Skeletal muscle tissue (tissue), 4 donors: Measurements from ENCODE around the gene MYO16. TPM values are rescaled to one million over a fixed set of nuclear protein-coding genes. Genes with fewer than 3 reads are reported as not detected.

Experiments
- H3K27ac ChIP-seq: one replicate; pipeline ENCODE4 v1.7.0; 2013; ENCODE audit warnings: mild to moderate bottlenecking, low read depth, low read length, inconsistent platforms
- H3K27me3 ChIP-seq, 3 donors: one replicate each; pipeline ENCODE4 v1.7.0; 2013; ENCODE audit warnings: low read length in 3 of 3; ENCODE audit not compliant: control insufficient read depth in 3 of 3, insufficient read depth in 3 of 3
- H3K36me3 ChIP-seq, 3 donors: one replicate each; pipeline ENCODE4 v1.7.0; 2013; ENCODE audit warnings: low read length in 3 of 3; ENCODE audit not compliant: control insufficient read depth in 3 of 3, insufficient read depth in 3 of 3
- H3K4me1 ChIP-seq, 3 donors: one replicate each; pipeline ENCODE4 v1.7.0; 2013; ENCODE audit warnings: low read length in 3 of 3, mild to moderate bottlenecking in 3 of 3; ENCODE audit not compliant: control insufficient read depth in 3 of 3, insufficient read depth in 3 of 3
- H3K4me3 ChIP-seq, 3 donors: one replicate each; pipeline ENCODE4 v1.7.0; 2013; ENCODE audit warnings: low read length in 3 of 3
- H3K9ac ChIP-seq, 3 donors: one replicate each; pipeline ENCODE4 v1.7.0; 2013; ENCODE audit warnings: low read length in 3 of 3, mild to moderate bottlenecking in 3 of 3, moderate library complexity in 2 of 3, low read depth in 1 of 3
- H3K9me3 ChIP-seq, 3 donors: one replicate each; pipeline ENCODE4 v1.7.0; 2013; ENCODE audit warnings: low read length in 3 of 3; ENCODE audit not compliant: control insufficient read depth in 3 of 3
- total RNA-seq: library from RNA; depleted of rRNA; stranded (reverse); fragments of >200 nt; gene quantifications from one replicate; pipeline ENCODE4 v1.2.3, GENCODE V29; 2014
- donor health status: Osteomylitis.

MYO16 gene
- total RNA-seq, 1 donor from 2014 or later: 43.8 TPM

- Histone ChIP-seq H3K27me3 (peaks cover 0 to 5% (median 2%) of the 10 kb centered on the region in 3 donors), H3K4me3 (no peak overlapping the region), H3K36me3 (no peaks in the 10 kb centered on the region), H3K9ac (no peak overlapping the region), H3K9me3 (no peaks in the 10 kb centered on the region), H3K4me1 (peaks cover 0 to 3% (median 0%) of the 10 kb centered on the region in 3 donors), H3K27ac (no peak overlapping the region)
Measured at GRCh38 chr13:108958013-108958376, 328.6 kb downstream of the MYO16 start.

- no peaks in the 10 kb centered on the region for H3K9me3 ChIP-seq
- no peaks in the 10 kb centered on the region for H3K36me3 ChIP-seq
- H3K4me3 ChIP-seq: no peak overlapping the region
- peaks cover 0 to 3% (median 0%) of the 10 kb centered on the region in 3 donors for H3K4me1 ChIP-seq
- H3K27me3 ChIP-seq: peaks cover 0 to 5% (median 2%) of the 10 kb centered on the region in 3 donors
- H3K27ac ChIP-seq: no peak overlapping the region
- no peak overlapping the region for H3K9ac ChIP-seq
Measured at GRCh38 chr13:108959234-108959633, 329.8 kb downstream of the MYO16 start.

GRCh38 chr13:108960006-108960405 lies 330.6 kb downstream of the MYO16 start:
- Histone ChIP-seq H3K36me3 (no peaks in the 10 kb centered on the region), H3K4me1 (peaks cover 0 to 3% (median 0%) of the 10 kb centered on the region in 3 donors), H3K9me3 (no peaks in the 10 kb centered on the region), H3K27ac (no peak overlapping the region), H3K27me3 (peaks cover 0 to 2% (median 1%) of the 10 kb centered on the region in 3 donors), H3K4me3 (no peak overlapping the region), H3K9ac (no peak overlapping the region)

GRCh38 chr13:108961542-108962125 lies 332.2 kb downstream of the MYO16 start:
- no peak overlapping the region for H3K27ac ChIP-seq
- H3K4me1 ChIP-seq: peaks cover 0 to 3% (median 0%) of the 10 kb centered on the region in 3 donors
- H3K9me3 ChIP-seq: no peaks in the 10 kb centered on the region
- no peak overlapping the region for H3K4me3 ChIP-seq
- H3K27me3 ChIP-seq: no peaks in the 10 kb centered on the region
- no peak overlapping the region for H3K9ac ChIP-seq
- no peaks in the 10 kb centered on the region for H3K36me3 ChIP-seq

GRCh38 chr13:108962654-108963053 lies 333.2 kb downstream of the MYO16 start:
- no peaks in the 10 kb centered on the region for H3K27me3 ChIP-seq
- H3K27ac ChIP-seq: no peak overlapping the region
- no peak overlapping the region for H3K4me3 ChIP-seq
- no peaks in the 10 kb centered on the region for H3K36me3 ChIP-seq
- no peak overlapping the region for H3K9ac ChIP-seq
- no peaks in the 10 kb centered on the region for H3K4me1 ChIP-seq
- H3K9me3 ChIP-seq: no peaks in the 10 kb centered on the region

GRCh38 chr13:108963276-108963810 lies 333.9 kb downstream of the MYO16 start:
- H3K9me3 ChIP-seq: no peaks in the 10 kb centered on the region
- no peaks in the 10 kb centered on the region for H3K4me1 ChIP-seq

GRCh38 chr13:108963846-108964600 lies 334.6 kb downstream of the MYO16 start:
- Histone ChIP-seq H3K4me3 (no peak overlapping the region), H3K9ac (no peak overlapping the region), H3K9me3 (no peaks in the 10 kb centered on the region), H3K36me3 (no peaks in the 10 kb centered on the region), H3K4me1 (no peaks in the 10 kb centered on the region), H3K27me3 (no peaks in the 10 kb centered on the region), H3K27ac (no peak overlapping the region)

More at GRCh38 chr13:108963276-108963810, 333.9 kb downstream of the MYO16 start:
- no peaks in the 10 kb centered on the region for H3K27me3 ChIP-seq
- H3K4me3 ChIP-seq: no peak overlapping the region
- no peaks in the 10 kb centered on the region for H3K36me3 ChIP-seq
- H3K27ac ChIP-seq: no peak overlapping the region
- no peak overlapping the region for H3K9ac ChIP-seq

GRCh38 chr13:108964606-108965005 lies 335.2 kb downstream of the MYO16 start:
- Histone ChIP-seq H3K27ac (no peak overlapping the region), H3K36me3 (no peaks in the 10 kb centered on the region), H3K9ac (no peak overlapping the region)

GRCh38 chr13:108967371-108967770 lies 338.0 kb downstream of the MYO16 start:
- Histone ChIP-seq H3K4me1 (no peaks in the 10 kb centered on the region), H3K27ac (no peak overlapping the region), H3K36me3 (no peaks in the 10 kb centered on the region), H3K9me3 (no peaks in the 10 kb centered on the region), H3K27me3 (no peaks in the 10 kb centered on the region), H3K4me3 (no peak overlapping the region), H3K9ac (no peak overlapping the region)

More at GRCh38 chr13:108964606-108965005, 335.2 kb downstream of the MYO16 start:
- H3K27me3 ChIP-seq: no peaks in the 10 kb centered on the region
- H3K9me3 ChIP-seq: no peaks in the 10 kb centered on the region
- no peak overlapping the region for H3K4me3 ChIP-seq
- H3K4me1 ChIP-seq: no peaks in the 10 kb centered on the region

GRCh38 chr13:108968566-108968965 lies 339.2 kb downstream of the MYO16 start:
- Histone ChIP-seq H3K9me3 (no peaks in the 10 kb centered on the region), H3K4me1 (no peaks in the 10 kb centered on the region), H3K27ac (no peak overlapping the region), H3K36me3 (no peaks in the 10 kb centered on the region), H3K27me3 (no peaks in the 10 kb centered on the region), H3K4me3 (no peak overlapping the region), H3K9ac (no peak overlapping the region)
